Stomach (tissue), 4 donors: Measurements from ENCODE around the gene TMEM132D.

Experiments used
- EP300 ChIP-seq: sonication (generic); formaldehyde crosslinking; IDR thresholded peaks from one replicate; pipeline ENCODE4 v1.6.1; 2017; ENCODE audit warnings: antibody characterized with exemption
- POLR2A ChIP-seq, 4 donors: fragments of 450-650 bp; IDR thresholded peaks; one replicate each; pipeline ENCODE4 v1.6.1; 2016; ENCODE audit warnings: antibody characterized with exemption in 4 of 4, control low read depth in 2 of 4, mild to moderate bottlenecking in 1 of 4, moderate library complexity in 1 of 4
- TF ChIP-seq, protein P1 (sequence below), 7 experiments: fragments of 450-650 bp in 4 of 7; fragments of 200-600 bp in 3 of 7; sonication (generic) in 3 of 7; IDR thresholded peaks; one replicate each; pipeline ENCODE4 v1.5.1; 2016 to 2019; ENCODE audit warnings: antibody characterized with exemption in 7 of 7, control low read depth in 2 of 7, mild to moderate bottlenecking in 1 of 7

DNA sequence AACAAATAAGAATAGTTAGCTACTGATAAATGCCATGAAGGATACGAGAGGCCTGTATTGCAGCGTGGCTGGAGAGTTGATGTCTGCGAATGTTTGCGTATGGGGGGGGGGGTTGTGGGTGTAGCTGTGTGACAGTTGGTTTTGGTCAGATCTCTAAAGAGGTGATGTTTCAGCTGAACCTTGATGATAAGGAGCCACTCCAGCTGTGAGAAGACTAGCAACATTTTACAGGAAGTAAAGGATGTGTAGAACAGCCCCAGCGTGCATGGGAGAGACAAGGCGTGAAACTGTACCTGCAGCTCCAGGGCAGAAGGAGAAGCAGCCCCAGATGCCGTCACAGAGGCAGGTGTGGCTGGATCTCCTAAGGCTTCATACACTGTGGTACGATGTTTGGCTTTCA, 416.9 kb downstream of the TMEM132D start:
- TF ChIP-seq, protein P1, sequence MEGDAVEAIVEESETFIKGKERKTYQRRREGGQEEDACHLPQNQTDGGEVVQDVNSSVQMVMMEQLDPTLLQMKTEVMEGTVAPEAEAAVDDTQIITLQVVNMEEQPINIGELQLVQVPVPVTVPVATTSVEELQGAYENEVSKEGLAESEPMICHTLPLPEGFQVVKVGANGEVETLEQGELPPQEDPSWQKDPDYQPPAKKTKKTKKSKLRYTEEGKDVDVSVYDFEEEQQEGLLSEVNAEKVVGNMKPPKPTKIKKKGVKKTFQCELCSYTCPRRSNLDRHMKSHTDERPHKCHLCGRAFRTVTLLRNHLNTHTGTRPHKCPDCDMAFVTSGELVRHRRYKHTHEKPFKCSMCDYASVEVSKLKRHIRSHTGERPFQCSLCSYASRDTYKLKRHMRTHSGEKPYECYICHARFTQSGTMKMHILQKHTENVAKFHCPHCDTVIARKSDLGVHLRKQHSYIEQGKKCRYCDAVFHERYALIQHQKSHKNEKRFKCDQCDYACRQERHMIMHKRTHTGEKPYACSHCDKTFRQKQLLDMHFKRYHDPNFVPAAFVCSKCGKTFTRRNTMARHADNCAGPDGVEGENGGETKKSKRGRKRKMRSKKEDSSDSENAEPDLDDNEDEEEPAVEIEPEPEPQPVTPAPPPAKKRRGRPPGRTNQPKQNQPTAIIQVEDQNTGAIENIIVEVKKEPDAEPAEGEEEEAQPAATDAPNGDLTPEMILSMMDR (IDR thresholded peaks at IDR 0.05): no peak
- TF ChIP-seq EP300 (no peak), POLR2A (IDR thresholded peaks at IDR 0.05) (no peak)
